ENCODE data around the gene CHST4. TPM values are rescaled to one million over a fixed set of nuclear protein-coding genes. Genes with fewer than 3 reads are reported as not detected.

Gene CHST4
- total RNA-seq, 2 donors from 2014 or later = 1.9 to 3.2 TPM

DNA sequence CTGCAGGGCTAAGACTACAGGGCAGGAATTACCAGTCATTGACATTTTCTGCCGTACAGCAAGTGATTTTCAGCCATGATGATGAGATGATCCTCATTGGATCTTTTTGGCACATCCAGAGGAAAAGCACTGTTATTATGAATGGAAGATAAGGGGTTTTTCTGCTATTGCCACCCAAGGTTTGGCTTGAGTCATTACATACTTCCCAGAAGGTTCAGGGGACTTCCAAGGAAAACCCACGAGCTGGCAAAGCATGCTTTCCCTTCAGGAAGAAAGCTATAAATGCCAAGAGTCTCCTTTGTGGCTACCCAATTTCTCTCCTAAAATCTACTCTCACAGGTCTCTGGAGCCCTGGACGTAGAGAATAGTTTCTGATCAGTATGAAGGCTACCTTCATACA lies 6.1 kb downstream of the CHST4 start:
- DNase-seq = no peak
- Histone ChIP-seq H3K9ac (ENCODE audit: extremely low read depth, low read length, poor library complexity, severe bottlenecking) (no peak overlapping the region), H3K4me3 (ENCODE audit: low read length) (no peak overlapping the region), H3K36me3 (ENCODE audit: control insufficient read depth, insufficient read depth, low read length) (no peaks in the 10 kb centered on the region), H3K27ac (ENCODE audit: low read depth, low read length) (no peak overlapping the region), H3K27me3 (ENCODE audit: control insufficient read depth, insufficient read depth, low read length, poor library complexity, severe bottlenecking) (no peaks in the 10 kb centered on the region), H3K4me1 (ENCODE audit: control insufficient read depth, insufficient read depth, low read length) (no peaks in the 10 kb centered on the region), H3K9me3 (ENCODE audit: control insufficient read depth, low read length) (no peaks in the 10 kb centered on the region)
- no peaks in the 10 kb centered on the region for H3K36me3 Mint-ChIP-seq (ENCODE audit: low read depth)
- H3K27me3 Mint-ChIP-seq (ENCODE audit: insufficient read depth) = peaks cover 1% of the 10 kb centered on the region
- TF ChIP-seq, protein P1, sequence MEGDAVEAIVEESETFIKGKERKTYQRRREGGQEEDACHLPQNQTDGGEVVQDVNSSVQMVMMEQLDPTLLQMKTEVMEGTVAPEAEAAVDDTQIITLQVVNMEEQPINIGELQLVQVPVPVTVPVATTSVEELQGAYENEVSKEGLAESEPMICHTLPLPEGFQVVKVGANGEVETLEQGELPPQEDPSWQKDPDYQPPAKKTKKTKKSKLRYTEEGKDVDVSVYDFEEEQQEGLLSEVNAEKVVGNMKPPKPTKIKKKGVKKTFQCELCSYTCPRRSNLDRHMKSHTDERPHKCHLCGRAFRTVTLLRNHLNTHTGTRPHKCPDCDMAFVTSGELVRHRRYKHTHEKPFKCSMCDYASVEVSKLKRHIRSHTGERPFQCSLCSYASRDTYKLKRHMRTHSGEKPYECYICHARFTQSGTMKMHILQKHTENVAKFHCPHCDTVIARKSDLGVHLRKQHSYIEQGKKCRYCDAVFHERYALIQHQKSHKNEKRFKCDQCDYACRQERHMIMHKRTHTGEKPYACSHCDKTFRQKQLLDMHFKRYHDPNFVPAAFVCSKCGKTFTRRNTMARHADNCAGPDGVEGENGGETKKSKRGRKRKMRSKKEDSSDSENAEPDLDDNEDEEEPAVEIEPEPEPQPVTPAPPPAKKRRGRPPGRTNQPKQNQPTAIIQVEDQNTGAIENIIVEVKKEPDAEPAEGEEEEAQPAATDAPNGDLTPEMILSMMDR (conservative IDR thresholded peaks at IDR 0.05) = no peak
- H3K4me1 Mint-ChIP-seq = no peaks in the 10 kb centered on the region
- no peak overlapping the region for H3K27ac Mint-ChIP-seq
- H3K9me3 Mint-ChIP-seq = no peaks in the 10 kb centered on the region
- WGBS, 2 experiments (ENCODE audit: insufficient coverage in 1 of 2, insufficient read length in 1 of 2) = 84 to 96% methylated on average over 2 to 3 of the region's 3 CpGs
- H3K4me3 Mint-ChIP-seq = no peak overlapping the region

- H3K27me3 Mint-ChIP-seq (ENCODE audit: insufficient read depth) = peaks cover 1% of the 10 kb centered on the region
- H3K9me3 ChIP-seq (ENCODE audit: control insufficient read depth, low read length) = no peaks in the 10 kb centered on the region
- H3K4me3 Mint-ChIP-seq = no peak overlapping the region
- no peaks in the 10 kb centered on the region for H3K4me1 Mint-ChIP-seq
- no peak overlapping the region for H3K9ac ChIP-seq (ENCODE audit: extremely low read depth, low read length, poor library complexity, severe bottlenecking)
- H3K36me3 Mint-ChIP-seq (ENCODE audit: low read depth) = no peaks in the 10 kb centered on the region
- no peaks in the 10 kb centered on the region for H3K27me3 ChIP-seq (ENCODE audit: control insufficient read depth, insufficient read depth, low read length, poor library complexity, severe bottlenecking)
- no peak overlapping the region for H3K4me3 ChIP-seq (ENCODE audit: low read length)
- H3K4me1 ChIP-seq (ENCODE audit: control insufficient read depth, insufficient read depth, low read length) = no peaks in the 10 kb centered on the region
- no peaks in the 10 kb centered on the region for H3K9me3 Mint-ChIP-seq
- no peak for DNase-seq
- H3K27ac Mint-ChIP-seq = no peak overlapping the region
- H3K36me3 ChIP-seq (ENCODE audit: control insufficient read depth, insufficient read depth, low read length) = no peaks in the 10 kb centered on the region
- TF ChIP-seq, protein P1 (conservative IDR thresholded peaks at IDR 0.05) = no peak
- WGBS, 2 experiments (ENCODE audit: insufficient coverage in 1 of 2, insufficient read length in 1 of 2) = 96 to 98% methylated on average over 25 to 28 of the region's 28 CpGs
- no peak overlapping the region for H3K27ac ChIP-seq (ENCODE audit: low read depth, low read length)
Measured at GRCh38 chr16:71536752-71537499, 10.7 kb downstream of the CHST4 start.

GRCh38 chr16:71537643-71538042 lies 11.4 kb downstream of the CHST4 start:
- Mint-ChIP-seq H3K27me3 (ENCODE audit: insufficient read depth) (peaks cover 1% of the 10 kb centered on the region), H3K4me1 (peaks cover 2% of the 10 kb centered on the region), H3K4me3 (no peak overlapping the region), H3K36me3 (ENCODE audit: low read depth) (no peaks in the 10 kb centered on the region), H3K9me3 (no peaks in the 10 kb centered on the region), H3K27ac (no peak overlapping the region)
- Histone ChIP-seq H3K36me3 (ENCODE audit: control insufficient read depth, insufficient read depth, low read length) (no peaks in the 10 kb centered on the region), H3K9me3 (ENCODE audit: control insufficient read depth, low read length) (no peaks in the 10 kb centered on the region), H3K4me3 (ENCODE audit: low read length) (no peak overlapping the region), H3K27me3 (ENCODE audit: control insufficient read depth, insufficient read depth, low read length, poor library complexity, severe bottlenecking) (no peaks in the 10 kb centered on the region), H3K4me1 (ENCODE audit: control insufficient read depth, insufficient read depth, low read length) (no peaks in the 10 kb centered on the region), H3K27ac (ENCODE audit: low read depth, low read length) (no peak overlapping the region), H3K9ac (ENCODE audit: extremely low read depth, low read length, poor library complexity, severe bottlenecking) (no peak overlapping the region)
- 62 to 72% methylated on average over 6 of the region's 6 CpGs for WGBS, 2 experiments (ENCODE audit: insufficient coverage in 1 of 2, insufficient read length in 1 of 2)
- peak; percentile 90 for DNase-seq
- TF ChIP-seq, protein P1 (conservative IDR thresholded peaks at IDR 0.05) = peak; percentile 86
